IPS DF 6.9 (cell line): Measurements from ENCODE around the gene ZFP30.
"Not testable (repeated sequence)": the region's sequence is repeated elsewhere in the genome, so short reads cannot be mapped to it uniquely, and the experiment has no call there.

Experiments used
- DNase-seq: peaks from one replicate; pipeline ENCODE4 v3.0.0-alpha.2; 2013; ENCODE audit warnings: low read depth, low spot score
- H3K27ac ChIP-seq: one replicate; pipeline ENCODE4 v1.5.1; 2013; ENCODE audit warnings: low read length, control low read depth
- H3K27me3 ChIP-seq: 2 replicates; pipeline ENCODE4 v1.6.1; 2013; ENCODE audit warnings: mild to moderate bottlenecking, low read length; ENCODE audit not compliant: control insufficient read depth, insufficient read depth
- H3K36me3 ChIP-seq: 2 replicates; pipeline ENCODE4 v1.6.1; 2013; ENCODE audit warnings: low read length; ENCODE audit not compliant: control insufficient read depth, insufficient read depth
- H3K4me1 ChIP-seq: 2 replicates; pipeline ENCODE4 v1.6.1; 2013; ENCODE audit warnings: low read length; ENCODE audit not compliant: control insufficient read depth, insufficient read depth
- H3K4me3 ChIP-seq: 2 replicates; pipeline ENCODE4 v1.5.1; 2013; ENCODE audit warnings: mild to moderate bottlenecking, low read length
- H3K9me3 ChIP-seq: 2 replicates; pipeline ENCODE4 v1.6.1; 2013; ENCODE audit warnings: low read length, inconsistent platforms; ENCODE audit not compliant: control insufficient read depth, insufficient read depth
- WGBS: extraction: QIAGEN DNeasy Blood & Tissue Kit; methylation state at CpG from one replicate; pipeline ENCODE4 v1.1.7; 2013; ENCODE audit warnings: mixed read lengths, missing lambda C conversion rate; ENCODE audit not compliant: insufficient read length, insufficient coverage; 5-methylcytosine and 5-hydroxymethylcytosine counted together

ZFP30 gene

DNA sequence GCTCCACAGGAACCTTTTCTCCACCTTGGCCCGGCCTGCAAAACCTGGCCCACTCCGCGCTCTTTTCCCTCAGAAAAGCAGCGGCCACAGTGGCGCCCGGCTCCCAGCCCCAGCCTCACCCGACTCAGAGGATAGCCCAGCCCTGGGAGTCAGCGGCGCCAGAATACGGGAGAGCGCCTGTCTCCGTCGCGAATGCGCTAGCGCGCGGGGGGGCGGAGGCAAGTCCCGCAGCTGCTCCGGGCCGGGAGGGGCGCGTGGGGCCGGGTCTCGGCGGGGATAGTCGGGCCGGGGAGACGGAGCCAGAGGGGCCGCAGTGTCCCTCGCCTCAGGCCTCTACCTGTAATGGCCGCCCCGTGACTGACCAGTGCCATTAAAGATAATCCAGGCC lies at the start of gene ZFP30:
ZFP30 (minus strand) TSS at position 165 of the 388 bp plus-strand sequence. CDS start 7,643 bp downstream, outside the sequence.
- Histone ChIP-seq H3K27me3 (no peaks in the 10 kb centered on the region), H3K36me3 (no peaks in the 10 kb centered on the region), H3K4me3 (peak within 1 kb of the TSS; percentile 56; the same call in 1 of the 2 replicates), H3K9me3 (no peaks in the 10 kb centered on the region), H3K27ac (no peak within 1 kb of the TSS), H3K4me1 (no peaks in the 10 kb centered on the region)
- WGBS, result no CpG with 5 or more reads among the region's 34 CpGs
- no peak for DNase-seq

DNA sequence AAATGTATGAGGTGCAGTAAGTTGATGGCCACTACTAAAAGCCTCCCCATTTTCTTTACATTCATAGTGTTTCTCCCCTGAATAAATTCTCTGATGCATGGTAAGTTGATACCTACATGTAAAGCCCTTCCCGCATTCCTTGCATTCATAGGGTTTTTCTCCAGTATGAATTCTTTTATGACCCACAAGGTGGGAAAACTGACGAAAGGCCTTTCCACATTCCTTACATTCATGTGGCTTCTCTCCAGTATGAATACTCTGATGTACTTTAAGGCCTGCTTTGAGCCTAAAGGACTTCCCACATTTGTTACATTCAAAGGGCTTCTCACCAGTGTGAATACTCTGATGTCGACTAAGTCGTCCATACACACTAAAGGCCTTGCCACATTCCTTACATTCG lies 43.8 kb upstream of the ZFP30 start:
- no peak for DNase-seq
- Histone ChIP-seq H3K36me3 (peaks cover 4% of the 10 kb centered on the region), H3K4me1 (peaks cover 2% of the 10 kb centered on the region; the same call in 1 of the 2 replicates), H3K27ac (no peak overlapping the region), H3K9me3 (no peaks in the 10 kb centered on the region; the same call in 1 of the 2 replicates), H3K27me3 (peaks cover 5% of the 10 kb centered on the region; the same call in 1 of the 2 replicates), H3K4me3 (no peak overlapping the region)
- WGBS, result no CpG with 5 or more reads among the region's 5 CpGs

DNA sequence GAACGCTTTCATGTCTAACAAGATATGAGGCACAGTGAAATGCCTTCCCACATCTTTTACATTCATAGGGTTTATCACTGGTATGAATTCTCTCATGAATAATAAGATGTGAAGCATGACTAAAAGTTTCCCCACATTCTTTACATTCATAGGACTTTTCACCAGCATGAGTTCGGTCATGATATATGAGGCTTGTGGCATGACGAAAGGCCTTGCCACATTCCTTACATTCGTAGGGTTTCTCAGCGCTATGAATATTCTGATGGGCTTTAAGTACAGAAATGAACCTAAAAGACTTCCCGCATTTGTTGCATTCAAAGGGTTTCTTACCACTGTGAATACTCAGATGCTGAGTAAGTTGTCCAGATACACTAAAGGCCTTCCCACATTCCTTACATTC lies 43.0 kb upstream of the ZFP30 start:
- Histone ChIP-seq H3K27ac (no peak overlapping the region), H3K4me3 (no peak overlapping the region), H3K36me3 (peaks cover 4% of the 10 kb centered on the region), H3K27me3 (peaks cover 7% of the 10 kb centered on the region; the same call in 1 of the 2 replicates), H3K4me1 (peaks cover 2% of the 10 kb centered on the region; the same call in 1 of the 2 replicates), H3K9me3 (no peaks in the 10 kb centered on the region; the same call in 1 of the 2 replicates)
- no peak for DNase-seq
- no CpG with 5 or more reads among the region's 6 CpGs for WGBS

DNA sequence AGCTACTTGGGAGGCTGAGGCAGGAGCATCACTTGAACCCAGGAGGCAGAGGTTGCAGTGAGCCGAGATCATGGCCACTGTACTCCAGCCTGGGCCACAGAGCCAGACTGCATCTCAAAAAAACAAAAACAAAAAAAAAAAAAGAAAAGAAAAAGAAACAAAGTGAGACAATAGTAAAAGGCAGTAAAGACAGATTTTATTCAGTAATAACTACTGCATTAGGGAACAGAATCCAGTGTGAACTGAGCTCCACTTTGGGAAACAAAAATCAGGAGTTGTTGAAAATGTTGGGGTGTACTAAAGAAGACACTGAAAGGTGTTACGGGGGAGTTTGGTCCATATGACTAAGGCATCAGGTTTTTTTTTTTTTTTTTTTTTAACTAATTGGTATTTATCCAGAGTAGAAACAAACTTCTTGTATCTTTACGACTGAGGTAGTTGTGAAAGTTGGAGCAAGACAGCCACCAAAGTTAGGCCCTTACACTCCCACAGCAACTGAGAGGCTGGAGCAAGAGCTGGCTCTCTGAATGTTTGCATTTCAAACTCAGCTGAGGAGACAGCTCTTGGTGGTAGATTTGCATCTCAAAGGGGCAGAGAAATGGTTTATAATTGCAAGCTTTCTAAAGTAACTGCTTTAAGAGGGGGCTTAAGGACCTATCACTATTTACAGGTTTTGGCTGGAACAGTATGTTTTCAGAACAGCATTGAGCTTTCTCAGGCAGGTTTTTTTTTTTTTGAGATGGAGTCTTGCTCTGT lies 40.1 kb upstream of the ZFP30 start:
- Histone ChIP-seq H3K27me3 (peaks cover 11% of the 10 kb centered on the region), H3K4me1 (peaks cover 2% of the 10 kb centered on the region; the same call in 1 of the 2 replicates), H3K36me3 (peaks cover 4% of the 10 kb centered on the region), H3K4me3 (no peak overlapping the region), H3K27ac (no peak overlapping the region), H3K9me3 (no peaks in the 10 kb centered on the region; the same call in 1 of the 2 replicates)
- WGBS, result no CpG with 5 or more reads among the region's 3 CpGs
- DNase-seq, result no peak

DNA sequence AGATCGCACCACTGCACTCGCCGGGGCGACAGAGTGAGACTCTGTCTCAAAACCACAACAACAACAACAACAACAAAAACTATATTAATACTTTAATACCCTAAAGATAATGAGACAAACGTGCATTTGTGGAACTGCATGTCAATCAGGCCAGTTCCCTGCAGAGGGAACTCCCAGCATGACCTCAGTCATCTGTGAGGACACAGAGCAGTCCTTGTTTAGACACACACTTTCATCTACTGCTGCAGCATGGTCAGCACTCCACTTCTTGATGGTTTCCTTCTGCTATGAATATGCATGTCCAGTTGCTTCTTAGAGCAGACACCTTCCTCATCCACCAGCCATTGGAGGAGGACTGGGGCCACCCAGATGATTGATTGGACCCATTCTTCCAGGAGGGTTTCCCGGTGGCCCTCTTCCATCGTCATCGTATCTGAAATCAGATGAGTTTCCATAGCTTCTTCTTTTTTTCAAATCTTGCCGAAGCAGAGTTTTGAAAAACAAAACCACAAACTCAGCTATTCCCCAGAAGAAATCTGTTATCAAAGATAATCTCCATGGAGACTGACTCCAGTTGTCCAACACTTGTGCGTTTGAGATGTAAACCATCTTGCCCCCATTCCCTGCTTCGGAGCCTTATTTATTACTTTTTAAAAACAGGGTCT lies 37.8 kb upstream of the ZFP30 start:
- H3K4me3 ChIP-seq, result no peak overlapping the region
- no peak for DNase-seq
- no CpG with 5 or more reads among the region's 11 CpGs for WGBS
- peaks cover 2% of the 10 kb centered on the region; the same call in 1 of the 2 replicates for H3K4me1 ChIP-seq
- H3K9me3 ChIP-seq, result no peaks in the 10 kb centered on the region
- H3K27ac ChIP-seq, result no peak overlapping the region
- H3K36me3 ChIP-seq, result peaks cover 4% of the 10 kb centered on the region; the same call in 1 of the 2 replicates
- H3K27me3 ChIP-seq, result peaks cover 11% of the 10 kb centered on the region

DNA sequence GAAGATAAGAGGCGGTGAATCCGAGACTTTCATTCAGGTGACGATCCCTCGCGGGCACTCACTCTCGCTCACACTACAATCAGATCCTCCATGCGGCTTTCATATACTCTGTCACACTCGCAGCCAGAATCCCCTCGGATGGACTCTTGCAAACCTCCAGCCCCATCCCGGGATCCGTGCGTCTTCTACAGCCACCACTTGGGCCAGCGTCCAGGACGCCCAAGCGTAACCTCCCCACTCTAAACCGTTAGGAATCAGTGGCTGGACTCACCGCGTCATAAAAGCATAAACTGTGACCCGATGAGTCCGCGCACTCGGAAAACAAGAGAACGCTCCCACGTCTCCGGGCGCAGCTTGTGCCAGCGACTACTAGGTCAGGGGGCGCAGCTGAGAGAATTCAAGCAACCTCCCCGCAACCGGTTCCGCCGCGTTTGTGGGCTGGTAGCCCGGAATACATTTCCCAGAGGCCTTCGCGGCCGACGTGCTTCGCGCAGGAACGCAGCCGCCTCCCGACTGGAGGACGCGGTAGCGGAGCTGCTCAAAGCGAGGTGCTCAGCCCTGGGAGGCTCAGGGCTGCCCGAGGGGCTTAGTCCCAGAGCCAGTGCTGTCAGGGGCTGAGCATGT lies 36.7 kb upstream of the ZFP30 start:
- Histone ChIP-seq H3K9me3 (no peaks in the 10 kb centered on the region), H3K4me1 (peaks cover 2% of the 10 kb centered on the region; the same call in 1 of the 2 replicates), H3K27me3 (peaks cover 11% of the 10 kb centered on the region), H3K4me3 (peak overlapping the region; percentile 31; the same call in 1 of the 2 replicates), H3K36me3 (peaks cover 4% of the 10 kb centered on the region; the same call in 1 of the 2 replicates), H3K27ac (no peak overlapping the region)
- DNase-seq, result peak; percentile 47
- no CpG with 5 or more reads among the region's 48 CpGs for WGBS

DNA sequence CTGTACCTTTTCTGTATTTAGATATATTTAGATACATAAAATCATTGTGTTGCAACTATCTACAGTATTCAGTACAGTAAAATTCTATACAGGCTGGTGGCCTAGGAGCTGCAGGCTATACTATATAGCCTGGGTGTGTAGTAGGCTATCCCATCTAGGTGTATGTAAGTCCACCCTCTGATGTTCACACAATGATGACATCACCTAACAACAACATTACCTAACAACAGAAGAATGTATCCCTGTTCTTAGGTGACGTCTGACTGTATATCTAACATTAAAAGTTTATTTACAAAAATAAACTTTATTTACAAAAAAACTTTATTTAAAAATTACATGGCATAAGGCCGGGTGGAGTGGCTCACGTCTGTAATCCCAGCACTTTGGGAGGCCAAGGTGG lies 28.3 kb upstream of the ZFP30 start:
- no peaks in the 10 kb centered on the region for H3K27me3 ChIP-seq
- H3K4me1 ChIP-seq, result no peaks in the 10 kb centered on the region
- H3K36me3 ChIP-seq, result no peaks in the 10 kb centered on the region
- H3K9me3 ChIP-seq, result peaks cover 4% of the 10 kb centered on the region; the same call in 1 of the 2 replicates
- no CpG with 5 or more reads among the region's 3 CpGs for WGBS
- H3K4me3 ChIP-seq, result no peak overlapping the region
- H3K27ac ChIP-seq, result no peak overlapping the region
- DNase-seq, result no peak

DNA sequence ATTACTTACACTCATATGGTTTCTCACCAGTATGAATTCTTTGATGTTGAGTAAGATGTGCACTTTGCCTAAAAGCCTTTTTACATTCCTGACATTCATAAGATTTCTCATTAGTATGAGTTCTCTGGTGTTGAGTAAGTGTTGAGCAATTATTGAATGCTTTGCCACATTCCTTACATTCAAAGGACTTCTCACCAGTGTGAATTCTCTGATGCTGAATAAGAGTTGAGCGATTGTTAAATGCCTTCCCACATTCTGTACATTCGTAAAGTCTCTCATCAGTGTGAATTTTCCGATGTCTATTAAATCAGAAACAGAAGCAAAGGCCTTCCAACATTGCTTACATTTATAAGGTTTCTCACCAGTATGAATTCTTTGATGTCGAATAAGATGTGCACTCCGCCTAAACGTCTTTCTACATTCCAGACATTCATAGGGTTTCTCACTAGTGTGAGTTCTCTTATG lies 14.2 kb upstream of the ZFP30 start:
- no CpG with 5 or more reads among the region's 6 CpGs for WGBS
- peaks cover 2% of the 10 kb centered on the region; the same call in 1 of the 2 replicates for H3K9me3 ChIP-seq
- H3K4me3 ChIP-seq, result no peak overlapping the region

DNA sequence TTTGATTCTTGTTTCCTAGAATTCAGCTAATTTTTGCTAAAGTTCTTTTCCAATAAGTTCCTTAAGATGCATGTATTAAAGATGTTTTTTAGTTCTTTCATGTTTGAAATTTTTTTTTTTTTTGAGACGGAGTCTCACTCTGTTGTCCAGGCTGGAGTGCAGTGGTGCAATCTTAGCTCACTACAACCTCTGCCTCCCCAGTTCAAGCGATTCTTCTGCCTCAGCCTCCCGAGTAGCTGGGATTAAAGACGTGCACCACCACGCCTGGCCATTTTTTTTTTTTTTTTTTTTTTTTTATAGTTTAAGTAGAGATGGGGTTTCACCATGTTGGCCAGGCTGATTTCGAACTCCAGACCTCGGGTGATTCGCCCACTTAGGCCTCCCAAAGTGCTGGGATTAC lies 1.9 kb upstream of the ZFP30 start:
- not testable (repeated sequence) for DNase-seq, H3K27ac ChIP-seq, H3K9me3 ChIP-seq, H3K36me3 ChIP-seq, H3K4me1 ChIP-seq, H3K27me3 ChIP-seq, H3K4me3 ChIP-seq
- no CpG with 5 or more reads among the region's 8 CpGs for WGBS

More for the DNA sequence above, 14.2 kb upstream of the ZFP30 start:
- H3K36me3 ChIP-seq, result no peaks in the 10 kb centered on the region
- H3K4me1 ChIP-seq, result no peaks in the 10 kb centered on the region
- H3K27ac ChIP-seq, result no peak overlapping the region
- H3K27me3 ChIP-seq, result no peaks in the 10 kb centered on the region
- DNase-seq, result no peak
